CD4-positive, alpha-beta T cell treated with Interleukin-15 for 4 hours (primary cell): ENCODE results near the gene PKP2.
"Not testable (repeated sequence)": the region's sequence is repeated elsewhere in the genome, so short reads cannot be mapped to it uniquely, and the experiment has no call there.

Source experiments
- DNase-seq: peaks from one replicate; pipeline ENCODE4 v3.0.0-alpha.2; 2020; ENCODE audit warnings: low spot score

The PKP2 gene

DNA sequence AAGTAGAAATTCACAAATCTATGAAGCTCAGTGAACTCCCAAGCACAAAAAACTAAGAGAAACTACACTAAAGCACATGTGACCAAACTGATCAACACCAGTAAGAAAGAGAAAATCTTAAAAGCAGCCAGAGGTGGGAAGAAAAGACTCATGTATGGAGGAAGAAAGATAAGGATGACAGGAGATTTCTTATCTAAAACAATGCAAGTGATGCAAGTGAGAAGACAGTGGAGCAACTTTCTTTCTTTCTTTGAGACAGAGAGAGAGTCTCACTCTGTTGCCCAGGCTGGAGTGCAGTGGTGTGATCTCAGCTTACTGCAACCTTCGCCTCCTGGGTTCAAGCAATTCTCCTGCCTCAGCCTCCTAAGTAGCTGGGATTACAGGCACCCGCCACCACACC lies 34.9 kb downstream of the PKP2 start:
- not testable (repeated sequence) for DNase-seq

DNA sequence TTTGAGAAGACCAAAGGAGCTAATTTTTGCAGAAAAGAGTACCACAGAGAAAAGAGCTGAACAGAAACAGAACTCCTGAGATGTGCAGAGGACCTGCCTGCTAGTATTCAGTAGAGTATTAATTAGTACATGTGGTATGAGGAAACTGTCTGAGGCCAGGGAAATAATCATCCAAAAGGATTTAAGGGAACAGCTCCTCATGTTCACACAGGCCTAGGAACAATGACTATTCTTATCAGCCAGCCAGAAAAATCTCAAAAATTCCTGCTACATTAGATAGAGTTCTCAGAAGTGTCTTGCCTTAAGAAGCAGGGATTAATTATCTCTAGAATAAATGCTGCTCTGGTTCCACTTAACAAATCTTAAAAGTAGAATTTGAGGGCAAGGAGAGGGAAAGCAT lies 36.4 kb downstream of the PKP2 start:
- DNase-seq, result no peak

DNA sequence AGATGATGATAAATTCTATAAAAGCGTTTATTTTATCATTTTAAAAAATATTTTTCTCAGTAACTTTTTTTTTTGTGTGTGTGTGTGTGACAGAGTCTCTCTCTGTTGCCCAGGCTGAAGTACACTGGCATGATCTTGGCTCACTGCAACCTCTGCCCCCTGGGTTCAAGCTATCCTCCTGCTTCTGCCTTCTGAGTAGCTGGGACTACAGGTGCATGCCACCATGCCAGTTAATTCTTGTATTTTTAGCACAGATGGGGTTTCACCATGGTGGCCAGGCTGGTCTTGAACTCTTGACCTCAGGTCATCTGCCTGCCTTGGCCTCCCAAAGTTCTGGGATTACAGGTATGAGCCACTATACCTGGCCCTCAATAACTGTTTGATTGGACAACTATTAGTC lies 37.2 kb downstream of the PKP2 start:
- no peak for DNase-seq

DNA sequence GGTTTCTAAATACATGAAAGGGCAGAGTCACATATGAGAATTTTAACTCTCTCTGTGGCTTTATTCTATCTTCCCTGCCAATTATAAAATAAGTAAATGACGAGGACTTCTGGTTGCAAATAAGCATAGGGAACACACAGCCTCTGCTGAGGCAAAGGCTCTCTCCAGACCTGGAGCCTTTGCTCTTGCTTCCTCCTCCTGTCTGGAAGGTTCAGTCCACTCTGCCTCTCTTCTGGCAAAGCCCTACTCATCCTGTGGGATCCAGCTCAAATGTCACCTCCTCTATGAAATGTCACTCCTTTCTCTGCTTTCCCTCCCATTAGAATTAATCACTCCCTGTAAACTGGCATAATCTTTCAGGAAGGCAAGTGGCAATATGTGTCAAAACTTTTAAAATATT lies 41.9 kb downstream of the PKP2 start:
- DNase-seq, result no peak

DNA sequence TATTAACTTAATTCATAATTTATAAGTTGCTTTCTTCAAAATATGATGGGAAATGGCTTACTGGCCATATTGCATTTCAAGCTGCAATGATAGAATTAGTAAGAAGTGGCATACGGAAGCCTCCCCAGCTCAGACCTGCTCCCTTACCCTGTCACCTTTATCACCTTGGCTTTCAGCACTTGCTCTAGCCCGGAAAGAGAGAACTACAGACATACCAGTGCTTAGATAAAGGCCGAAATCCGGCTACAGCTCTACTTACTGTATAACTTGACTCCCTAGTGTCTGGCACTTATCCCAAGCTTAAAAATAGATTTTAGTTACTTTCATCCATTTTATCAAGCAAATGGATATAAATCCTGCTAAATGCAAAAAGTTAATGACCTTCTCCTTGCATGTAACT lies 42.5 kb downstream of the PKP2 start:
- DNase-seq, result no peak

DNA sequence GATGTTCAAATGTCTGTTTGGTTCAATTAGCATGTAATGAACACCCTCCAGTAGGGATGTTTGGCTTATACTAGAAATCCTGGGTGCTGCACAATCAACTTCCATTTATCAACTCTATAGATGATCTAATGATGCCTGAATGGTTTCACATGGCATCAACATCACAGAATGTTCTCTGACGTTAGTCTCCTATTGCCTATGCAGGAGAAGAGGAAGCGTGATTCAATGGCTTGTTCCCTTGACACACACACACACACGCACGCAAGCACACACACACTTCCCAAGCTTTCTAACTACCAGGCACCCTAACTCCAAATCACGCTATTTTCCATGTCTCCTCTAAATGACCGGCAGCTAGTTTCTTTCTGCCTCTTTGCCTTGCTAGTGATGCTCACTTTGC lies 49.3 kb downstream of the PKP2 start:
- DNase-seq, result no peak

DNA sequence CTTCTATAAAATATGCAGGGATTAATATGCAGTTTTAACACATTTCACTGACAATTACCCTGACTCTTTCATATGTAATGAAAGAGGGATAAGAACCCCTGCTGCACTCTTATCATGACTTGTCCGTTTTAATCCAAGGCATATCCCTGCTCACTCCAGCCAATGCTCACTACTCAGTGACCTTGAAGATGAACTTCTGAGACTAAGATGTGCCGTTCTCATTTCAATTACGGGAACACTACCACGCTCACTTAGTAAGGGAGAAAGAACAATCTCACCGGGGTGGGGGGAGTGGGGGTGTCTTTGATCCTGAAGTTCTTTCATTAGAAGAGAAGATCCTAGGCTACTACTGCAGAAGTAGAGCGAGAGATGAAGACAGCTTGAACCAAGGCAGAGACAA lies 50.5 kb downstream of the PKP2 start:
- no peak for DNase-seq

DNA sequence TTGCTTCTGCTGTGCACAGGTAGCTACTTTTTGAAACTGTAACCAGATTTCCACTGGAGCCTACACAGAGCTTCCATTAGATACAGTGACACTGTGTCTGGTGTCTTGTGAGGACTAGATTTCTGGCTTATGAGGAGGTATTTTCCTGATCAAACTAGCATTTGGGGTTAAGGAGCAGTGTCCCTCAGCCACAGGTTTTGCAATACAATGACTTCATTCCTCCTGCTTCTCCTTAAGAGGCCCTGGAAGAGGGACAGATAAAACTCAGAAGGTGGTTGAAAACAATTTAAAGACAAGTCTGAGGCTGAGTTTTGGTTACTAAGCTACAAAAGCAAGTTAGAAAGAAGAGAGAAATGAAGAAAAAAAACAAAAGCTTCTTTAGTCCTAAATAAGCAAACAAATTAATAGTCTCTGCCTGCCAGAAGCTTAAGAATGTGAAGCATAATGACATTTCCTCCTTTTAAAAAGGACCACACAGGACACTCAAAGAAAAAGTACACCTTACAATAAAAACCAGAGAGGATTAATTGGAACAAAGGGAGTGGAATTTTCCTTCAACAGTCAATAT lies 53.0 kb downstream of the PKP2 start:
- DNase-seq, result no peak

DNA sequence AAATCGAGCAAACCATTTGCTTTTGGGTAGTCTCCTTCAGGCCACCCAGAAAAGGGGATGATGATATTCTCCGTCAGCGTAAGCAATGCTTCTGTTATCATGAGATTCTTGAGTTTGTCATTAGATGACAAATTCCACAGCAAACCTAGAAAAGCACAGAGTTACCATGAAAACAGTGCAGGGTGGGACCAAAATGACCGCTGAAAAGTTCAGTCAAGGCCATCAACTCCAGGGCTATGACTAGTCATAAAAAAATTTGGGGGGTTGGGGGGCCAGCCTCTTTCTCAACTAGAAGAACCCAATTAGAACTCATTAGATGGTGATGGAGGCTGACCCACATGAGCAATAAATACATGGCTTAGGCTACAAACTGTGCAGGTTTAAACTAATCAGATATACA lies 55.5 kb downstream of the PKP2 start:
- no peak for DNase-seq

DNA sequence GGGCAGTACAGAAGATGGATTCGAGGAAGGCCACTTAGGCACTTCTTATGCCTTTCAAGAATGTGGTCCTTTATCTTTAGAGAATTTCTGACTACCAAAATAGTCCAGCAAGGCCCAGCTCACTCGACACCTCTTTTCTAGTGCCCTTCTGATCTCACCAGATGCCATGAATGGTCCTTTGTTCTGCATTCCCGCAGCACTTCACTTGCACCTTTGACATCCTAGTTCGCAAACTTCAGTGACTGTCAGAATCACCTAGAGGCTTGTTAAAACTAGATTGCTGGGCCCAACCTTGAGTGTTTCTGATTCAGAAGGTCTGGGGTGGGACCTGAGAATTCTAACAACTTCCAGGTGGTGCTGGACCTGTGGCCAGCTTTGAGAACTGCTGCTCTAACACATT lies 56.7 kb downstream of the PKP2 start:
- no peak for DNase-seq

DNA sequence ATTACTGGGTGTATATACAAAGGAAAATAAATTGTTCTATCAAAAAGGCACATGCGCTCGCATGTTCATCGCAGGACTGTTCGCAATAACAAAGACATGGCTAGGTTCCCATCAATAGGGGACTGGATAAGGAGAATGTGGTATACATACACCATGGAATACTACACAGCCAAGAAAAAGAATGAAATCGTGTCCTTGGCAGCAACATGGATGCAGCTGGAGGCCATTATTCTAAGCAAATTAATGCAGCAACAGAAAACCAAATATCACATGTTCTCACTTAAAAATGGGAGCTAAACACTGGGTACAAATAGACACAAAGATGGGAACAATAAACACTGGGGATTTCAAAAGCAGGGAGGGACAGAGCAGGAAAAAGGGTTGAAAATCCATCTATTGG lies 58.6 kb downstream of the PKP2 start:
- DNase-seq, result no peak

DNA sequence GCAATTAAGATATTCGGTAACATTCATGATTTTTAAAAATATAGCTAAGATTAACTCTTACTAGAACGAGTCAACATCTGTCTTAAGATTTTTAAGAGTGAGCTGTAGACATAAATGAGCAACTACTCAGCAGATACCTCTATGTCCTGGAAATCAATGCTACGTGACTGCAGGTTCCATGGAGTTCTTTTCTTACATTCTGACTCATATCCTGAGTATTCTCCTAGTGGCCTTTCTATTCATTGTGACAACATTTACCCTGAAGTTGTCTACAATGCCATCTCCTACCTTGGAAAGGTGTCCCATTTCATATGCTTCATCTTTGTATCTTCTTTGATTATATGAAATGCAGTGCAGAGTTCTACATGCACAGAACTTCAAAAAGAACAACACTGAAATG lies 59.9 kb downstream of the PKP2 start:
- no peak for DNase-seq

DNA sequence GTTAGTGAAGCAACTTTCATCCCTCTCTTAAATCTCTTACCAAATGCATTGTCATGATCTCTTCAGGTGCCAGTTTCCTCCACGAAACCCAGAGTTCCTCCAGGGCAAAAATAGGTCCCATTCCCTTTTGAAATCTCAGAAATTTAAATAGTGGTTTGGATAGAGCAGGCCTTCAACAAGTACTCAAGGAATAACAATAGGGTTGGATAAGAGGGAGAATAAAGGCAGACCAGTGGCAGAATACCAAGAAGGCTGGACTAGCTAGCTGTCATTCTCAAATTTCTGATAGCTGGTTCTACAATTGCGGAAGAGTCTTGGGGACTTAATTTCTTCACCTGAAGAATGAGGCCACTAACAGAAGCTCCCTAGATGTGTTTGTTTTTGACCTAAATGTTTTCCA lies 62.5 kb downstream of the PKP2 start:
- no peak for DNase-seq

DNA sequence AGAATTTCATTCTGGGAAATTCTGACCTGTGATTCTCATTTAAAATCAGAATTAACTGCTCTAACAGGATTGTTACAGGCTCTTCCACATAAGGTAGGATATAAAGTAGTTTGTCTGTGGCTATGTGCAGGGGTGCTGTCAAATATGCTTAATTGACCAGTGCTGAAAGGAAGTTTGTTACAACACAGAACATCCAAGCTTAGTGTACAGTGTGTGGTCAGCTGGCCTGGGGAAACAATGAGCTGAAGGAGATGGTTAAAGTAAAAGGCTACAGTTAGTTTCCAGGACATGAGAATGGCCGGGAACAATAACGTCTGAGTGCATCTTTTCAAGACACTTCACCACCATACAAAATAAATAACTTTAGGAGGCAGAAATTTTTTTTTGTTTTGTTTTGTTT lies 68.0 kb downstream of the PKP2 start:
- no peak for DNase-seq

DNA sequence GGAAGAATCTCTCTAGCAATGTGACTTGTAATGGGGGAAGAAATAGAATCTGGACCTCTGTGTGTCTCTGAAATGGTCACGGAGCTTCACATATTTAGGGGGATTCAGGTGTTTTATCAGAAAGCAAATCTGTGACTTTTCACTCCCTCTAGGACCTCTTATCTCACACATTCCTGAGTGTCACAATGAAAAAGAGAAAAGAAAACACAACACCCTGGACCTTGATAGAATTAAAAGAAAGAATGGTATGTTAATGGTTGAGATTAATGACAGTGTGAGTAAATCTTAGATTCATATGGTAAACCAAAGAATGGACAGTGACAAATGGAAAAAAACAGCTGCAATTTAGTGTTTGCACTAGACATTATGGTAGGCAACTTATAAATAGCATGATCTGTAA lies 68.5 kb downstream of the PKP2 start:
- DNase-seq, result no peak

DNA sequence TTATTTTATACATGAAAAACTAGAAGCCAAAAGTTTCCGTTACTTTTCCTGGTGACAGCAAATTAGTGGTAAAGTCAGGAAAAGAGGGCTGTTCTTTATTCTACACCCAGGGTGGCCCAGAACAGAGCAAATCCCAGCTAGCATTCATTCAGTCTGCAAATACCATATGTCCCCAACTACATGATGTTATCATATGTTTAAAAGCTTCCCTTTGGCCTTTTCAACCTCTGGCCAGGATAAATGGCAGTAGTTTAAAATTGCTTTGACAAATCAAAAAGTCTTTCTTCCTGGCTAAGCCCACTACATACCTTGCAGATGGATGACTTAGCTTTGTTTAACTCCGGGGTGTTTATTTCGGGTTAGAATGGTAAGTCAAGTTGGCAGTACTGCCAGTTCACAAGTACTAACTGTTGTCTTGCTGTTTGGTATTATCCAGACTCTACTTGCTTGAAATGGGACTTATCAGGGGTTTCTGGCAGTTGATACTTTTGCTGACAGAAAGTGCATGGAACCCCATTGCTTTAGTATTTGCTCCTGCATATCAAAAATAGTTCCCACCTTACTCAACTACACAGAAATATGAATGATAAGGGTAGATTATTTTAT lies 69.7 kb downstream of the PKP2 start:
- DNase-seq, result no peak

DNA sequence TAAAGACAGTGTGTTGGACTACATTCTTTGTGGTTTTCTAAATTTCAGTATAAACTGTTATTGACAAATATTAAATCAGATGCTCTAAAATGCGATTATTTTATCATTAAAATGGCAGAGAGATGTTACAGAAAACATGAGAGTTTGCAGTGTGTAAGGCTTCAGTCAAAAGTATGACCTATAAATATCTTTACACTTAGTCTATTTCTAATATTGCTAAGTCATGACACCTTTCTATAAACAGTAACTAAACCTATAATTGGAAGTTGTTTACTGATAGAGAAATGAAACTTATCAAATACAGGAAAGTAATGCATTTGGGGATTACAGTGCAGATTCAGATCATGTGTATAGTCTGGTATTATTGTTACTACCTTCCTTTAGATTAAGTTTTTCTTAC lies 72.0 kb downstream of the PKP2 start:
- no peak for DNase-seq

DNA sequence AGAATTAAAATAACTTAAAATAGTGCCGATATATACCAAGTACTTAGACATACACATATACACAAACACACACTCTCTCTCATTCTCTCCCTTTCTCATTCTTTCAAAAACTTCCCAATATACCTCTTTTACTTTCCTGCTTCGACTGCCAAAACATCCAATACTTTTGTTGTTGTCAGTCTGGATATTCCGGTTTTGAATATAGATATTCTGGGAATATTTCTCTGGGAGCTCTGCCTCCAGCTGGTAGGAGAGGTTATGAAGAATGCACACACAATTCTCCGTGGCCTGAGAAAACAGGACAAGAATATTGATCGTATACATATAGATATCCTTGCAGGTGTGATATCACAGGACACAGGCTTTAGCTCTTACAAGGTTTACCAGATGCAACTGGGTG lies 74.2 kb downstream of the PKP2 start:
- no peak for DNase-seq

DNA sequence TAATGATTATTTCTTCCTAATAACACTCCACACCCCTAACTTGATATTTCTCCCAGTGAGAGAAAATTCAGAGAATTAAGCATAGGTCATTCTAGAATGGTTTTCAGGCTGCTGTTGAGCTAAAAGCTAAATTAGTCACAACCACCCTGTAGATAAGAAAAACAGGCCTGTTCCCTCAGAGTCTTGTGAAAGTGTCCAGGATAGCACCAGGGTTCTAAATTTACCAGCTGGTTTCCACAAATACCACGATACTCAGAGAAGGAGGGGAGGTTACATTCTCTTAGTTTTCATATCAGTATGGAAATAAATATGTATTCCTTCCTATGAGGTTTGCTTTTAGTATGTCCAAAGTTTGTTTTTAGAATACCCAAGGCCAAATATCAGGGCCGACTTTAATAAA lies 74.9 kb downstream of the PKP2 start:
- DNase-seq, result no peak

DNA sequence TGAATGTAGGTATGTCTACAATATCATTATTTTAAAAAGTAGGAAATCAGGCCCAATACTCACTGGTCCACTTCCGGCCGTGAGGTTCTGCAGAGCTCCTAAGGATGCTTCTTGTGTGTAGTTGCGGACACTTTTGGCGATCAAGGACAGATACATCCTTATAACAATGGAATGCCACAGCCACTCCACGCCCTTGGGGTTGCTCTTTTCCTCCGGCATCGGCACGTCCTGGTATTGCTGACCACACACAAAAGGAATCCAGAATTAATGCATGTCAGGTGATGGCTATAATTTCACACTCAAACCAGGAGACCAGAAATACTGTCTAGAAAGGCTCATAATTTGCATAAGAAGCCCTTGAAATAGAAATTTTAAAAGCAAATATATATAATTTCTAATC lies 75.3 kb downstream of the PKP2 start:
- DNase-seq, result no peak

DNA sequence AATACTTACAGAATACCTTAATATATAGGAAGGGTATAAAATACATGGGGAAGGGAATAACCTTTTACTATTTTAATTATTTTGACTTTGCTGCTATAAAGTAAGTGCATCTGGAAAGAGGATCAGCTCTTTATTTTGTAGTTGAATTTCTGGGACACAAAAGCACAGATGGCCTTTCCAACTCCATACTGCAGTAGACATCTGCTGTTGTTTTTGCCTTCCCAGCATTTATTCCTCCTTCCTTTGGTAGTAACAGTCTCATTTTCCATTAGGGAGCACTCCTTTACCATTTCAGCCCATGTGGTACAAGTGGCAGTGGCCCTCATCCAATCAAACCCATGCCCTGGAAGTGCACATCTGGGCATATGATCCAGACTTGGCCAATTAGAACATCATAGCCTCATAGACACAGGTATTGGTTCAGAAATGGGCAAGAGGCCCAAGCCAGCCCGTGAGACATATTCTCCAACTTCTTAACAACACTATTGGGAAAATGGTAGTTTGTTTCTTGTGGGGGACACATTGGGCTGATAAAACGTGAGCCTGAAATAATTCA lies 76.1 kb downstream of the PKP2 start:
- no peak for DNase-seq

DNA sequence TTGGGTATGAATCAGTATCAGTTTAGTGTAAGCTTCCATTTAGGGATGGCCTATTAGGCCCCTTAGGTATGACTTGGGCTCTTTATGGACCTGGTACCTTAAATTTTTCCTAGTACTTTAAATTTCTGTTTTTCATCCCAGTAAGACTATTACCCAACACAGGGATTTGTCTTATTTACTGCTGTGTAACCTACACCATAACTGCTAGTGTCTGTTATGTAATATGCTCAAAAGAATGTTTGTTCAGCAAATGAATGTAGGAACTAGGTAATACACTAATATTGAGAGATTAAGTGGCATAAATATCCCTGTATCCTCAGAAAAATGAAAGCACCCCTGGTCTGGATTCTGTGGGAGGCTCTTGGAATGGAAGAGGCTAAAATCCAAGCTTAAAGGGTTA lies 77.2 kb downstream of the PKP2 start:
- DNase-seq, result no peak

DNA sequence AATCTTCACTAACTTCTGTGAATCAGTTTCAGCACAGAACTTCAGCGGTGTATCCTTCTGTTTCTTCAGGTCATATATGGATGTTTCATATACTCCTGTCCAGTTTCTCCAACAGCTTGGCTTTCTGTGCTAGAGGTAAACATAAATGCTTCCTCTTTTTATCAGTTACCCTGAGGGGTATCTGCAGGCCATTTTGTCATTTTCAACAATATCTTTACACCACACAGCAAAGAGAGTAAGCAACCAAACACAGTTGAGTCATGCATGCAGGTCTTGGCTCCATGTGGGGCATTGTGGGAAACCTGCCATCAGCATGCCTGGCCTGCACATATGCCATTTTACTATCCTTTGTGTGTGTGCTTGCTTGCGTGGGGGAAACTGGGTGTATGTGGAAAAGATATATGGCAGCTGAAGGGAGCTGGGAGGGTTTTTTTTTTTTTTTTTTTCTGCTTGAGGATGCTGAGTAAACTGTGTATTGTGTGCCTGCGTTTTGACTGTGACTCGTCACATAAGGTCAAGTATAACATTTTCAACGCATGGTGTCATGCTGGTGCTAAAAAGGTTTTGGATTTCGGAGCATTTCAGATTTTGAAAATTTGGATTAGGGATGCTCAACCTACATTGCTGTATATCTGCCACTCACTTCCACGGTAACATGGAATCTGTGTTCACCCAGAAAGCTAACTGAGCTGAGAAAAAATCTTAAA lies 84.7 kb downstream of the PKP2 start:
- no peak for DNase-seq

DNA sequence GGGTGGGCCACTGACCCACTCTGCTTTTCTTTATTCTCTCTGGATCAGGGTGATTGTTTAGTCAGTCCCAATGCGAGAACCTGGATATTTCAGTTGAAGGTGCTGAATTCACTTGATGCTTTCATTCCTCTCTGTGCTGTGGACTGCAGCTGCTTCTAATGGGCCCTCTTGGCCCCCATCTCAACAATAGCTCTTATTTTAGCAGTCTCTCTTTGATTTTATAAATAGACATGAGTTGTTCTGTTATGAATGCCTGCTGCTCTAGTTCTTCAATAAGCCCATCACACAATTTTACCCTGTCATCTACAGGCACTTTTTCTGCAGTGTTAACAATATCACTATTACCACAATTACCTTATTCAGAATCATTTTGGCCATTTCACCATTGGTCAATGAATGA lies 86.7 kb downstream of the PKP2 start:
- DNase-seq, result no peak
